H1 (cell line): ENCODE data around the gene SLC26A8. TPM values are rescaled to one million over a fixed set of nuclear protein-coding genes. Genes with fewer than 3 reads are reported as not detected.

Source experiments
- CTCF ChIA-PET: fragments of 300-600 bp; sonication (Branson Sonifier 250); formaldehyde crosslinking; loops from one replicate; lab custom pipeline; 2021; ENCODE audit not compliant: partially characterized antibody; lab: Charles Lee
- POLR2A ChIA-PET: fragments of 300-600 bp; sonication (Branson Sonifier 250); formaldehyde crosslinking; loops from one replicate; lab custom pipeline; 2021; ENCODE audit warnings: inconsistent platforms; ENCODE audit not compliant: partially characterized antibody; lab: Charles Lee
- DNase-seq, 2 experiments: peaks; one replicate each; pipeline versions ENCODE4 v3.0.0 to v3.0.0-alpha.2; 2010 to 2022; ENCODE audit warnings: low spot score in 2 of 2, low read depth in 1 of 2, mixed read lengths in 1 of 2
- FAIRE-seq: peaks from 2 replicates; lab custom pipeline; 2011; peaks lifted over from hg19 to GRCh38; lab: Jason Lieb, UNC
- H2AFZ ChIP-seq: 2 replicates; pipeline ENCODE4 v1.8.1; 2012; ENCODE audit warnings: low read length, inconsistent platforms
- H2AK5ac ChIP-seq: 2 replicates; pipeline ENCODE4 v1.6.1; 2013; ENCODE audit warnings: low read depth, low read length
- H2BK120ac ChIP-seq: replicated peaks from 2 replicates; pipeline ENCODE3; 2013; ENCODE audit warnings: low read depth, low read length, inconsistent platforms
- H2BK12ac ChIP-seq: 2 replicates; pipeline ENCODE4 v1.6.1; 2013; ENCODE audit warnings: low read depth, low read length
- H2BK15ac ChIP-seq: 2 replicates; pipeline ENCODE4 v1.6.1; 2013; ENCODE audit warnings: low read length
- H2BK20ac ChIP-seq: 2 replicates; pipeline ENCODE4 v1.6.1; 2013; ENCODE audit warnings: low read length
- H2BK5ac ChIP-seq: 2 replicates; pipeline ENCODE4 v1.6.1; 2013; ENCODE audit warnings: low read depth, low read length
- H3K14ac ChIP-seq: 2 replicates; pipeline ENCODE4 v1.6.1; 2013; ENCODE audit warnings: inconsistent platforms; ENCODE audit not compliant: insufficient read length
- H3K18ac ChIP-seq: 2 replicates; pipeline ENCODE4 v1.6.1; 2013; ENCODE audit warnings: low read length; ENCODE audit errors: extremely low read depth
- H3K23ac ChIP-seq: 2 replicates; pipeline ENCODE4 v1.6.1; 2013; ENCODE audit warnings: inconsistent platforms; ENCODE audit not compliant: insufficient read length
- H3K23me2 ChIP-seq: 2 replicates; pipeline ENCODE4 v1.6.1; 2013; ENCODE audit warnings: low read depth, low read length
- H3K27ac ChIP-seq: 2 replicates; pipeline ENCODE4 v1.6.1; 2011; ENCODE audit warnings: low read depth, low read length, inconsistent platforms
- H3K27me3 ChIP-seq, 4 experiments: replicated peaks in 1 of 4; 1 replicate in 1 of 4; 2 replicates in 3 of 4; pipeline versions ENCODE4 v1.6.1 to v1.8.1; 2011 to 2013; ENCODE audit warnings: low read length in 3 of 4, mild to moderate bottlenecking in 3 of 4, inconsistent platforms in 2 of 4, mixed read lengths in 2 of 4, moderate library complexity in 1 of 4; ENCODE audit not compliant: control insufficient read depth in 3 of 4, insufficient read depth in 3 of 4; ENCODE audit errors: extremely low read depth in 1 of 4
- H3K36me3 ChIP-seq, 4 experiments: 2 replicates each; pipeline versions ENCODE4 v1.6.1 to v1.8.1; 2011 to 2013; ENCODE audit warnings: mild to moderate bottlenecking in 4 of 4, low read length in 3 of 4, moderate library complexity in 2 of 4, control low read depth in 1 of 4, inconsistent platforms in 1 of 4; ENCODE audit not compliant: insufficient read depth in 4 of 4, control insufficient read depth in 2 of 4
- H3K4ac ChIP-seq: replicated peaks from 2 replicates; pipeline ENCODE3; 2013; ENCODE audit warnings: low read length, low read depth, mixed read lengths, inconsistent platforms; ENCODE audit not compliant: insufficient read length
- H3K4me1 ChIP-seq, 4 experiments: replicated peaks in 1 of 4; 1 replicate in 1 of 4; 2 replicates in 3 of 4; pipeline versions ENCODE4 v1.6.1 to v1.8.1; 2011 to 2013; ENCODE audit warnings: low read length in 3 of 4, inconsistent platforms in 2 of 4, mixed read lengths in 1 of 4; ENCODE audit not compliant: insufficient read depth in 4 of 4, control insufficient read depth in 3 of 4
- H3K4me2 ChIP-seq, 2 experiments: 2 replicates each; pipeline versions ENCODE4 v1.6.1 to v1.8.1; 2011 to 2013; ENCODE audit warnings: low read depth in 2 of 2, low read length in 2 of 2, control low read depth in 1 of 2, inconsistent platforms in 1 of 2, mild to moderate bottlenecking in 1 of 2; ENCODE audit not compliant: insufficient read depth in 1 of 2
- H3K4me3 ChIP-seq, 4 experiments: fragments of 200-600, 300-600 bp in 1 of 4; sonication (generic), shearing (Covaris generic), sonication (Bioruptor Twin) in 1 of 4; 2 replicates each; pipeline versions ENCODE4 v1.5.1 to v1.8.1; 2011 to 2016; ENCODE audit warnings: low read length in 4 of 4, low read depth in 3 of 4, control low read depth in 2 of 4, inconsistent platforms in 2 of 4, mild to moderate bottlenecking in 2 of 4, mixed read lengths in 1 of 4, moderate library complexity in 1 of 4; ENCODE audit not compliant: insufficient read depth in 2 of 4; ENCODE audit errors: extremely low read depth in 1 of 4
- H3K56ac ChIP-seq: replicated peaks from 2 replicates; pipeline ENCODE3; 2013; ENCODE audit warnings: low read depth, mild to moderate bottlenecking, mixed read lengths, low read length, inconsistent platforms; ENCODE audit not compliant: insufficient read length
- H3K79me1 ChIP-seq: 2 replicates; pipeline ENCODE4 v1.6.1; 2013; ENCODE audit warnings: low read depth, low read length, control low read depth
- H3K79me2 ChIP-seq, 2 experiments: 2 replicates each; pipeline versions ENCODE4 v1.6.1 to v1.8.1; 2012 to 2013; ENCODE audit warnings: low read length in 2 of 2, mild to moderate bottlenecking in 2 of 2, inconsistent platforms in 1 of 2; ENCODE audit not compliant: insufficient read depth in 2 of 2, control insufficient read depth in 1 of 2
- H3K9ac ChIP-seq, 4 experiments: replicated peaks in 1 of 4; 1 replicate in 1 of 4; 2 replicates in 3 of 4; pipeline versions ENCODE4 v1.6.1 to v1.8.1; 2011 to 2013; ENCODE audit warnings: low read depth in 3 of 4, low read length in 3 of 4, control low read depth in 2 of 4, mild to moderate bottlenecking in 2 of 4, moderate library complexity in 2 of 4, inconsistent platforms in 1 of 4; ENCODE audit errors: extremely low read depth in 1 of 4
- H3K9me3 ChIP-seq, 2 experiments: 2 replicates each; pipeline versions ENCODE4 v1.6.1 to v1.8.1; 2012 to 2013; ENCODE audit warnings: mild to moderate bottlenecking in 2 of 2, moderate library complexity in 2 of 2, control low read depth in 1 of 2, inconsistent platforms in 1 of 2, low read depth in 1 of 2, low read length in 1 of 2, mixed read lengths in 1 of 2; ENCODE audit not compliant: insufficient read depth in 2 of 2
- H4K20me1 ChIP-seq, 2 experiments: replicated peaks in 1 of 2; 2 replicates each; pipeline versions ENCODE3 to v1.8.1; 2011 to 2013; ENCODE audit warnings: inconsistent platforms in 2 of 2, low read length in 2 of 2, mild to moderate bottlenecking in 1 of 2; ENCODE audit not compliant: insufficient read depth in 2 of 2, control insufficient read depth in 1 of 2
- H4K5ac ChIP-seq: 2 replicates; pipeline ENCODE4 v1.6.1; 2013; ENCODE audit warnings: low read length, low read depth, mixed read lengths, inconsistent platforms; ENCODE audit not compliant: insufficient read length
- H4K8ac ChIP-seq: 2 replicates; pipeline ENCODE4 v1.8.0; 2013; ENCODE audit warnings: mild to moderate bottlenecking, moderate library complexity, low read length, inconsistent platforms; ENCODE audit not compliant: insufficient read depth; ENCODE audit errors: extremely low read depth
- H4K91ac ChIP-seq: replicated peaks from 2 replicates; pipeline ENCODE3; 2013; ENCODE audit warnings: low read length, mixed read lengths, inconsistent platforms; ENCODE audit not compliant: insufficient read length
- CEBPB ChIP-seq: IDR thresholded peaks from 2 replicates; pipeline ENCODE4 v1.6.1; 2012; ENCODE audit warnings: low read depth, low read length
- EP300 ChIP-seq, 2 experiments: IDR thresholded peaks; 1 replicate in 1 of 2; 2 replicates in 1 of 2; pipeline ENCODE4 v1.6.1; 2011 to 2012; ENCODE audit warnings: low read depth in 2 of 2, low read length in 2 of 2, mild to moderate bottlenecking in 2 of 2, borderline replicate concordance in 1 of 2, inconsistent platforms in 1 of 2, moderate library complexity in 1 of 2
- GTF2F1 ChIP-seq: IDR thresholded peaks from 2 replicates; pipeline ENCODE4 v1.6.1; 2012; ENCODE audit warnings: low read depth, low read length, improper control_type of control experiment, borderline replicate concordance
- POU5F1 ChIP-seq: IDR thresholded peaks from 2 replicates; pipeline ENCODE4 v1.6.1; 2011; ENCODE audit warnings: low read depth, mild to moderate bottlenecking, low read length, moderate library complexity
- RBBP5 ChIP-seq: IDR thresholded peaks from 2 replicates; pipeline ENCODE4 v1.7.1; 2012; ENCODE audit warnings: low read depth, mild to moderate bottlenecking, inconsistent platforms, low read length, moderate library complexity, borderline replicate concordance
- RNF2 ChIP-seq: fragments of 200-900, 300-1000 bp; sonication (generic); IDR thresholded peaks from 2 replicates; pipeline ENCODE4 v1.7.1; 2016; ENCODE audit warnings: borderline replicate concordance, low read depth, mild to moderate bottlenecking, antibody characterized with exemption, low read length; ENCODE audit not compliant: poor library complexity, severe bottlenecking; ENCODE audit errors: missing control alignments
- RXRA ChIP-seq: IDR thresholded peaks from 2 replicates; pipeline ENCODE4 v1.6.1; 2011; ENCODE audit warnings: low read depth, mild to moderate bottlenecking, low read length, moderate library complexity; ENCODE audit not compliant: insufficient read depth
- SIN3A ChIP-seq, 2 experiments: IDR thresholded peaks in 1 of 2; conservative IDR thresholded peaks in 1 of 2; 2 replicates each; pipeline ENCODE4 v1.6.1; 2011 to 2012; ENCODE audit warnings: low read length in 2 of 2, improper control_type of control experiment in 1 of 2, low read depth in 1 of 2, mild to moderate bottlenecking in 1 of 2
- TBP ChIP-seq: IDR thresholded peaks from 2 replicates; pipeline ENCODE4 v1.6.1; 2011; ENCODE audit warnings: low read depth, low read length, improper control_type of control experiment
- TCF12 ChIP-seq: IDR thresholded peaks from 2 replicates; pipeline ENCODE4 v1.6.1; 2011; ENCODE audit warnings: low read depth, mild to moderate bottlenecking, low read length
- TEAD4 ChIP-seq: IDR thresholded peaks from 2 replicates; pipeline ENCODE4 v1.6.1; 2012; ENCODE audit warnings: low read depth, low read length, inconsistent platforms, mixed read lengths
- WGBS, 2 experiments: shearing (Covaris generic) in 1 of 2; methylation state at CpG; one replicate each; pipeline versions ENCODE4 v1.1.6 to v1.1.7; 2013 to 2015; ENCODE audit warnings: low lambda C conversion rate in 2 of 2, mixed read lengths in 2 of 2, inconsistent platforms in 1 of 2, low coverage in 1 of 2, missing lambda C conversion rate in 1 of 2; ENCODE audit not compliant: insufficient replicate concordance in 2 of 2, insufficient coverage in 1 of 2, insufficient read length in 1 of 2; ENCODE audit errors: extremely low coverage in 1 of 2, missing lambda C conversion rate in 1 of 2; 5-methylcytosine and 5-hydroxymethylcytosine counted together
- polyA plus RNA-seq, 7 experiments: library from polyadenylated mRNA; depleted of rRNA in 3 of 7; stranded (reverse) in 5 of 7; unstranded in 2 of 7; fragments of >200 nt in 5 of 7; fragments of 200-250 nt in 2 of 7; gene quantifications; 1 replicate in 5 of 7; 2 replicates in 1 of 7; 4 replicates in 1 of 7; pipeline versions ENCODE4 v1.2.1 to v1.2.3, GENCODE V29; 2011 to 2013; ENCODE audit warnings: missing spikeins in 2 of 7, mixed read lengths in 2 of 7
- total RNA-seq: library from RNA; stranded (reverse); fragmentation: NEBNext Ultra II Directional; extraction: Animal tissue kit (Norgen Biotek cat#: 25700); gene quantifications from 2 replicates; pipeline ENCODE4 v1.2.1, GENCODE V29; 2021

Gene SLC26A8
- total and polyA plus RNA-seq, 2 of the 8 experiments (the other 6 are each of a cell fraction or from before 2014, with no cell fraction given): 0.56 to 0.57 TPM

DNA sequence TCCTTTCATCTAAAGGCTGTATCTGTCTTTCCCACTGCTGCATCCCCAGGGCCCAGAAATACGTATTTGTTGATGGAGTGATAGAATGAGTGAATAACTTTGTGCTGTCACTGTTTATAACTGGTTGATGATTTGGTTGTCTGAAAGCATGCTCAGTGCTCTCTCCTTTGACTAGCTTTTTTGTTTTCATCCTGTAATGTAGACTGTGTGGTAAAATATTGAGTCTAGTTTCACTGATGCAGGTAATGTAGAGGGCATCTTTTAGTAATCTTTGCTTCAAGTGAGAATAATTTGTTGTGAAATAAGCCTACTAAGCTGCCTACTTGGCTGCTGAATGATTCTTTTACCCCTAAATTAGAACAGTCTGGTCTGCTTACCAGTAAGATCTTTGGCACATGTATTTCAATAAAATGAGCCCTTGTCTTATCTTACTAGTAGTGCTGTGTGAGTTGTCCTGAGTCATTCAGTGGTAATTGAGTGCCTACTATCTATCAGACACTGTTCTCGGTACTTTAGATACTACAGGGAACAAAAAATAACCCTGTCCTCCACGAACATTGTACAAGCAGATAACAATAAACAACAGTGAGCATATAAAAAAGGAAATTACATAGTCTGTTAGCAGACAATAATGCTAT, 43.1 kb upstream of the SLC26A8 start:
- Histone ChIP-seq H3K9ac (no peak overlapping the region), H3K4me2 (no peak overlapping the region), H3K56ac (no peak overlapping the region), H3K9me3 (no peaks in the 10 kb centered on the region), H2BK15ac (no peak overlapping the region), H2BK120ac (no peak overlapping the region), H2BK12ac (no peak overlapping the region), H2BK5ac (no peak overlapping the region), H4K5ac (no peak overlapping the region), H3K36me3 (no peaks in the 10 kb centered on the region), H3K79me1 (no peaks in the 10 kb centered on the region; the same call in 1 of the 2 replicates), H2BK20ac (no peak overlapping the region), H2AFZ (no peak overlapping the region), H3K23me2 (peaks cover 4% of the 10 kb centered on the region; the same call in 1 of the 2 replicates), H3K4ac (no peak overlapping the region), H3K27me3 (no peaks in the 10 kb centered on the region), H3K79me2 (peaks cover 0 to 23% of the 10 kb centered on the region in 2 experiments; a peak in 2 of 4 replicates), H3K14ac (no peak overlapping the region), H2AK5ac (no peak overlapping the region), H3K27ac (no peak overlapping the region), H3K4me3 (no peak overlapping the region), H3K18ac (no peak overlapping the region), H3K4me1 (no peaks in the 10 kb centered on the region), H3K23ac (no peak overlapping the region), H4K8ac (no peak overlapping the region), H4K91ac (no peak overlapping the region), H4K20me1 (peaks cover 0 to 4% of the 10 kb centered on the region in 2 experiments)
- FAIRE-seq (no peak), DNase-seq (no peak)
- ChIA-PET CTCF (interaction anchor here (1.0 to 1.4 kb wide), 2 partner anchors 28 to 91 kb away, joined by 6 to 7 read pairs; no protein-coding TSS in a partner anchor), POLR2A (interaction anchor here (1.0 kb wide), 1 partner anchor 207 kb away, joined by 3 read pairs; no protein-coding TSS in a partner anchor)
- WGBS, 2 experiments: 93% methylated on average over 3 of the region's 3 CpGs; no CpG with 5 or more reads in 1 of the 2 experiments
- TF ChIP-seq RNF2 (no peak), POU5F1 (no peak), GTF2F1 (no peak), EP300 (IDR thresholded peaks at IDR 0.05; ENCODE audit: borderline replicate concordance in 1 of 2, low read depth in 2 of 2, low read length in 2 of 2) (no peak), CEBPB (no peak), RXRA (no peak), TBP (no peak), RBBP5 (no peak), TEAD4 (no peak), TCF12 (no peak), SIN3A (conservative IDR thresholded peaks at IDR 0.05 in 1 of 2, IDR thresholded peaks at IDR 0.05 in 1 of 2; ENCODE audit: low read depth in 1 of 2, low read length in 2 of 2) (no peak)
